ENCODE data around the gene FBXO40.

FBXO40 gene

GRCh38 chr3:121662742-121663141 lies 69.6 kb downstream of the FBXO40 start:
- no peak overlapping the region for H3K27ac ChIP-seq (ENCODE audit: insufficient read depth in 1 of 2, low read depth in 1 of 2, low read length in 2 of 2, poor library complexity in 1 of 2, severe bottlenecking in 2 of 2)

GRCh38 chr3:121663171-121663847 lies 70.1 kb downstream of the FBXO40 start:
- Histone ChIP-seq H3K4me3 (ENCODE audit: control insufficient read depth in 1 of 7, extremely low read depth in 1 of 7, insufficient read depth in 4 of 7, low read depth in 2 of 7, low read length in 6 of 7) (no peak overlapping the region), H3K27me3 (replicated peaks in 2 of 5; ENCODE audit: control insufficient read depth in 4 of 5, insufficient read depth in 5 of 5, low read length in 4 of 5) (no peaks in the 10 kb centered on the region), H3K9me3 (ENCODE audit: control extremely low read depth in 1 of 5, control insufficient read depth in 4 of 5, insufficient read depth in 2 of 5, low read depth in 1 of 5, low read length in 4 of 5) (no peaks in the 10 kb centered on the region), H3K27ac (ENCODE audit: insufficient read depth in 1 of 2, low read depth in 1 of 2, low read length in 2 of 2, poor library complexity in 1 of 2, severe bottlenecking in 2 of 2) (no peak overlapping the region), H3K36me3 (ENCODE audit: control insufficient read depth in 4 of 4, insufficient read depth in 4 of 4, low read length in 3 of 4) (peaks cover 20 to 62% (median 50%) of the 10 kb centered on the region in 4 experiments), H3K4me1 (ENCODE audit: control extremely low read depth in 1 of 4, control insufficient read depth in 4 of 4, insufficient read depth in 4 of 4, low read length in 3 of 4) (peaks cover 16 to 29% (median 23%) of the 10 kb centered on the region in 4 experiments)
- DNase-seq: no peak
- ChIA-PET CTCF (interaction anchor here (1.0 kb wide), 1 partner anchor 117 kb away, joined by 4 read pairs; the partner anchor contains the start of gene POLQ), POLR2A (interaction anchor here (0.6 to 1.0 kb wide), 2 partner anchors 414 to 1093 kb away, joined by 3 to 4 read pairs; no protein-coding TSS in a partner anchor)
- 80% methylated on average over 1 of the region's 2 CpGs for WGBS (ENCODE audit: insufficient coverage)

More at GRCh38 chr3:121662742-121663141, 69.6 kb downstream of the FBXO40 start:
- H3K4me3 ChIP-seq (ENCODE audit: control insufficient read depth in 1 of 7, extremely low read depth in 1 of 7, insufficient read depth in 4 of 7, low read depth in 2 of 7, low read length in 6 of 7): no peak overlapping the region
- no peaks in the 10 kb centered on the region for H3K9me3 ChIP-seq (ENCODE audit: control extremely low read depth in 1 of 5, control insufficient read depth in 4 of 5, insufficient read depth in 2 of 5, low read depth in 1 of 5, low read length in 4 of 5)
- ChIA-PET POLR2A (interaction anchor here (0.6 to 1.0 kb wide), 2 partner anchors 415 to 1094 kb away, joined by 3 to 4 read pairs; no protein-coding TSS in a partner anchor), CTCF (interaction anchor here (1.0 kb wide), 1 partner anchor 117 kb away, joined by 4 read pairs; the partner anchor contains the start of gene POLQ)
- peaks cover 16 to 29% (median 23%) of the 10 kb centered on the region in 4 experiments for H3K4me1 ChIP-seq (ENCODE audit: control extremely low read depth in 1 of 4, control insufficient read depth in 4 of 4, insufficient read depth in 4 of 4, low read length in 3 of 4)
- peaks cover 20 to 65% (median 52%) of the 10 kb centered on the region in 4 experiments for H3K36me3 ChIP-seq (ENCODE audit: control insufficient read depth in 4 of 4, insufficient read depth in 4 of 4, low read length in 3 of 4)
- H3K27me3 ChIP-seq (replicated peaks in 2 of 5; ENCODE audit: control insufficient read depth in 4 of 5, insufficient read depth in 5 of 5, low read length in 4 of 5): no peaks in the 10 kb centered on the region
- DNase-seq: no peak

GRCh38 chr3:121665488-121665887 lies 72.3 kb downstream of the FBXO40 start:
- no CpG with 5 or more reads among the region's 2 CpGs for WGBS (ENCODE audit: insufficient coverage)
- peaks cover 5 to 13% (median 8%) of the 10 kb centered on the region in 4 experiments for H3K4me1 ChIP-seq (ENCODE audit: control extremely low read depth in 1 of 4, control insufficient read depth in 4 of 4, insufficient read depth in 4 of 4, low read length in 3 of 4)
- no peaks in the 10 kb centered on the region for H3K9me3 ChIP-seq (ENCODE audit: control extremely low read depth in 1 of 5, control insufficient read depth in 4 of 5, insufficient read depth in 2 of 5, low read depth in 1 of 5, low read length in 4 of 5)
- H3K27ac ChIP-seq (ENCODE audit: insufficient read depth in 1 of 2, low read depth in 1 of 2, low read length in 2 of 2, poor library complexity in 1 of 2, severe bottlenecking in 2 of 2): no peak overlapping the region
- H3K27me3 ChIP-seq (replicated peaks in 2 of 5; ENCODE audit: control insufficient read depth in 4 of 5, insufficient read depth in 5 of 5, low read length in 4 of 5): no peaks in the 10 kb centered on the region
- ChIA-PET POLR2A (no interaction called here), CTCF (no interaction called here)
- no peak overlapping the region for H3K4me3 ChIP-seq (ENCODE audit: control insufficient read depth in 1 of 7, extremely low read depth in 1 of 7, insufficient read depth in 4 of 7, low read depth in 2 of 7, low read length in 6 of 7)
- H3K36me3 ChIP-seq (ENCODE audit: control insufficient read depth in 4 of 4, insufficient read depth in 4 of 4, low read length in 3 of 4): peaks cover 25 to 69% (median 55%) of the 10 kb centered on the region in 4 experiments
- no peak for DNase-seq

GRCh38 chr3:121667333-121667732 lies 74.2 kb downstream of the FBXO40 start:
- H3K4me1 ChIP-seq (ENCODE audit: control extremely low read depth in 1 of 4, control insufficient read depth in 4 of 4, insufficient read depth in 4 of 4, low read length in 3 of 4): peaks cover 0 to 2% (median 0%) of the 10 kb centered on the region in 4 experiments
- no peaks in the 10 kb centered on the region for H3K27me3 ChIP-seq (replicated peaks in 2 of 5; ENCODE audit: control insufficient read depth in 4 of 5, insufficient read depth in 5 of 5, low read length in 4 of 5)
- H3K9me3 ChIP-seq (ENCODE audit: control extremely low read depth in 1 of 5, control insufficient read depth in 4 of 5, insufficient read depth in 2 of 5, low read depth in 1 of 5, low read length in 4 of 5): no peaks in the 10 kb centered on the region
- no peak overlapping the region for H3K4me3 ChIP-seq (ENCODE audit: control insufficient read depth in 1 of 7, extremely low read depth in 1 of 7, insufficient read depth in 4 of 7, low read depth in 2 of 7, low read length in 6 of 7)
- WGBS (ENCODE audit: insufficient coverage): 89% methylated on average over 4 of the region's 4 CpGs
- H3K27ac ChIP-seq (ENCODE audit: insufficient read depth in 1 of 2, low read depth in 1 of 2, low read length in 2 of 2, poor library complexity in 1 of 2, severe bottlenecking in 2 of 2): no peak overlapping the region
- no peak for DNase-seq
- ChIA-PET POLR2A (no interaction called here), CTCF (no interaction called here)
- H3K36me3 ChIP-seq (ENCODE audit: control insufficient read depth in 4 of 4, insufficient read depth in 4 of 4, low read length in 3 of 4): peaks cover 31 to 82% (median 58%) of the 10 kb centered on the region in 4 experiments

GRCh38 chr3:121670676-121671075 lies 77.5 kb downstream of the FBXO40 start:
- DNase-seq: no peak
- H3K27me3 ChIP-seq (replicated peaks in 2 of 5; ENCODE audit: control insufficient read depth in 4 of 5, insufficient read depth in 5 of 5, low read length in 4 of 5): no peaks in the 10 kb centered on the region
- no peak overlapping the region for H3K27ac ChIP-seq (ENCODE audit: insufficient read depth in 1 of 2, low read depth in 1 of 2, low read length in 2 of 2, poor library complexity in 1 of 2, severe bottlenecking in 2 of 2)
- no peaks in the 10 kb centered on the region for H3K9me3 ChIP-seq (ENCODE audit: control extremely low read depth in 1 of 5, control insufficient read depth in 4 of 5, insufficient read depth in 2 of 5, low read depth in 1 of 5, low read length in 4 of 5)
- CTCF ChIA-PET: interaction anchor here (1.9 kb wide), 1 partner anchor 11 kb away, joined by 4 read pairs; no protein-coding TSS in a partner anchor
- POLR2A ChIA-PET: no interaction called here
- H3K4me1 ChIP-seq (ENCODE audit: control extremely low read depth in 1 of 4, control insufficient read depth in 4 of 4, insufficient read depth in 4 of 4, low read length in 3 of 4): peaks cover 0 to 2% (median 0%) of the 10 kb centered on the region in 4 experiments
- H3K36me3 ChIP-seq (ENCODE audit: control insufficient read depth in 4 of 4, insufficient read depth in 4 of 4, low read length in 3 of 4): peaks cover 28 to 76% (median 36%) of the 10 kb centered on the region in 4 experiments
- H3K4me3 ChIP-seq (ENCODE audit: control insufficient read depth in 1 of 7, extremely low read depth in 1 of 7, insufficient read depth in 4 of 7, low read depth in 2 of 7, low read length in 6 of 7): no peak overlapping the region

GRCh38 chr3:121677141-121677540 lies 84.0 kb downstream of the FBXO40 start:
- no peak overlapping the region for H3K4me3 ChIP-seq (ENCODE audit: control insufficient read depth in 1 of 7, extremely low read depth in 1 of 7, insufficient read depth in 4 of 7, low read depth in 2 of 7, low read length in 6 of 7)
- ChIA-PET POLR2A (interaction anchor here (0.6 kb wide), 1 partner anchor 122 kb away, joined by 3 read pairs; no protein-coding TSS in a partner anchor), CTCF (interaction anchor here (0.5 kb wide), 1 partner anchor 325 kb away, joined by 3 read pairs; no protein-coding TSS in a partner anchor)
- no peak overlapping the region for H3K27ac ChIP-seq (ENCODE audit: insufficient read depth in 1 of 2, low read depth in 1 of 2, low read length in 2 of 2, poor library complexity in 1 of 2, severe bottlenecking in 2 of 2)
- no peaks in the 10 kb centered on the region for H3K4me1 ChIP-seq (ENCODE audit: control extremely low read depth in 1 of 4, control insufficient read depth in 4 of 4, insufficient read depth in 4 of 4, low read length in 3 of 4)
- no peak for DNase-seq
- H3K36me3 ChIP-seq (ENCODE audit: control insufficient read depth in 4 of 4, insufficient read depth in 4 of 4, low read length in 3 of 4): peaks cover 33 to 72% (median 44%) of the 10 kb centered on the region in 4 experiments
- H3K27me3 ChIP-seq (replicated peaks in 2 of 5; ENCODE audit: control insufficient read depth in 4 of 5, insufficient read depth in 5 of 5, low read length in 4 of 5): no peaks in the 10 kb centered on the region
- no peaks in the 10 kb centered on the region for H3K9me3 ChIP-seq (ENCODE audit: control extremely low read depth in 1 of 5, control insufficient read depth in 4 of 5, insufficient read depth in 2 of 5, low read depth in 1 of 5, low read length in 4 of 5)
- no CpG with 5 or more reads among the region's 2 CpGs for WGBS (ENCODE audit: insufficient coverage)
